OCI-LY1 (cell line): ENCODE results near the gene LRP5.

Source experiments
- H2AFZ ChIP-seq: fragments of 200-600 bp; sonication (generic), shearing (Covaris generic); 2 replicates; pipeline ENCODE4 v1.6.0; 2014; ENCODE audit warnings: antibody characterized with exemption, mild to moderate bottlenecking, low read length
- H3F3A ChIP-seq: fragments of 200-600 bp; sonication (generic), shearing (Covaris generic); 2 replicates; pipeline ENCODE4 v1.6.0; 2014; ENCODE audit warnings: mild to moderate bottlenecking, antibody characterized with exemption, low read length, moderate library complexity; ENCODE audit not compliant: insufficient read depth
- H3K27ac ChIP-seq: fragments of 200-600 bp; sonication (generic); 2 replicates; pipeline ENCODE4 v1.5.1; 2014; ENCODE audit warnings: low read length, mixed run types, mild to moderate bottlenecking, low read depth; ENCODE audit not compliant: poor library complexity, severe bottlenecking
- H3K27me3 ChIP-seq: fragments of 200-600 bp; sonication (generic); 2 replicates; pipeline ENCODE4 v1.6.0; 2014; ENCODE audit warnings: antibody characterized with exemption, mild to moderate bottlenecking, low read length, moderate library complexity; ENCODE audit not compliant: insufficient read depth
- H3K36me3 ChIP-seq: fragments of 200-600 bp; sonication (generic); 2 replicates; pipeline ENCODE4 v1.6.1; 2014; ENCODE audit warnings: mild to moderate bottlenecking, antibody characterized with exemption, low read length, moderate library complexity, mixed read lengths; ENCODE audit not compliant: insufficient read depth
- H3K4me1 ChIP-seq: fragments of 200-600 bp; sonication (generic); 2 replicates; pipeline ENCODE4 v1.5.1; 2014; ENCODE audit warnings: mild to moderate bottlenecking, low read length, moderate library complexity; ENCODE audit not compliant: insufficient read depth, severe bottlenecking
- H3K4me2 ChIP-seq: fragments of 200-600 bp; sonication (generic), shearing (Covaris generic); 2 replicates; pipeline ENCODE4 v1.6.1; 2014; ENCODE audit warnings: low read length
- H3K4me3 ChIP-seq: fragments of 200-600 bp; sonication (generic); 2 replicates; pipeline ENCODE4 v1.5.1; 2014; ENCODE audit warnings: low read length, low read depth, mild to moderate bottlenecking, mixed read lengths; ENCODE audit not compliant: poor library complexity, severe bottlenecking
- H3K79me2 ChIP-seq: fragments of 200-600 bp; shearing (Covaris generic); 2 replicates; pipeline ENCODE4 v1.6.1; 2016; ENCODE audit warnings: mixed run types, low read length, mixed read lengths; ENCODE audit not compliant: insufficient read depth
- H3K9ac ChIP-seq: fragments of 200-600 bp; sonication (generic), shearing (Covaris generic); 2 replicates; pipeline ENCODE4 v1.6.1; 2014; ENCODE audit warnings: mild to moderate bottlenecking, low read length, mixed read lengths
- H3K9me2 ChIP-seq: fragments of 200-600 bp; sonication (generic), shearing (Covaris generic); 2 replicates; pipeline ENCODE4 v1.6.1; 2014; ENCODE audit warnings: low read depth, mild to moderate bottlenecking, low read length, mixed read lengths
- H3K9me3 ChIP-seq: fragments of 200-600 bp; shearing (Covaris generic); 2 replicates; pipeline ENCODE4 v1.6.1; 2014; ENCODE audit warnings: low read length, mixed read lengths
- H4K20me1 ChIP-seq: fragments of 200-600 bp; sonication (generic), shearing (Covaris generic); 2 replicates; pipeline ENCODE4 v1.6.0; 2016; ENCODE audit warnings: mild to moderate bottlenecking, low read length; ENCODE audit not compliant: insufficient read depth
- CTCF ChIP-seq: fragments of 200-600 bp; sonication (generic), shearing (Covaris generic); IDR thresholded peaks from 2 replicates; pipeline ENCODE4 v1.5.1; 2017; ENCODE audit warnings: mild to moderate bottlenecking, antibody characterized with exemption, low read length, moderate library complexity, mixed read lengths
- EZH2 ChIP-seq: fragments of 200-600 bp; sonication (generic), shearing (Covaris generic); IDR thresholded peaks from 2 replicates; pipeline ENCODE4 v1.8.0; 2017; ENCODE audit warnings: borderline replicate concordance, mixed run types, mild to moderate bottlenecking, antibody characterized with exemption, low read length, moderate library complexity, mixed read lengths

Gene LRP5

GRCh38 chr11:68401856-68402255 is 89.5 kb downstream of the LRP5 start:
- Histone ChIP-seq H3K27me3 (no peaks in the 10 kb centered on the region; the same call in none of the 2 replicates), H3K27ac (no peak overlapping the region), H3K79me2 (no peaks in the 10 kb centered on the region), H3K9me2 (no peaks in the 10 kb centered on the region), H3K4me1 (no peaks in the 10 kb centered on the region), H3F3A (no peaks in the 10 kb centered on the region), H4K20me1 (no peaks in the 10 kb centered on the region), H3K9ac (no peak overlapping the region), H3K4me3 (no peak overlapping the region), H3K36me3 (no peaks in the 10 kb centered on the region), H2AFZ (no peak overlapping the region), H3K9me3 (no peaks in the 10 kb centered on the region), H3K4me2 (no peak overlapping the region)
- TF ChIP-seq CTCF (no peak), EZH2 (no peak)

GRCh38 chr11:68402355-68403031 is 90.1 kb downstream of the LRP5 start:
- no peaks in the 10 kb centered on the region for H4K20me1 ChIP-seq
- H3K79me2 ChIP-seq, result no peaks in the 10 kb centered on the region
- H2AFZ ChIP-seq, result no peak overlapping the region
- H3F3A ChIP-seq, result no peaks in the 10 kb centered on the region
- H3K4me1 ChIP-seq, result no peaks in the 10 kb centered on the region
- H3K4me2 ChIP-seq, result no peak overlapping the region
- H3K9me2 ChIP-seq, result no peaks in the 10 kb centered on the region
- H3K4me3 ChIP-seq, result no peak overlapping the region
- TF ChIP-seq CTCF (peak; percentile 14; the same call in 1 of the 2 replicates), EZH2 (no peak)
- H3K9me3 ChIP-seq, result no peaks in the 10 kb centered on the region
- H3K27me3 ChIP-seq, result no peaks in the 10 kb centered on the region; the same call in none of the 2 replicates
- no peak overlapping the region for H3K27ac ChIP-seq
- H3K36me3 ChIP-seq, result no peaks in the 10 kb centered on the region
- no peak overlapping the region for H3K9ac ChIP-seq

- Histone ChIP-seq H3K27me3 (no peaks in the 10 kb centered on the region; the same call in none of the 2 replicates), H3K9me3 (no peaks in the 10 kb centered on the region), H3K4me3 (no peak overlapping the region), H3K9ac (no peak overlapping the region), H3K4me2 (no peak overlapping the region), H3F3A (no peaks in the 10 kb centered on the region), H3K27ac (no peak overlapping the region), H3K79me2 (no peaks in the 10 kb centered on the region), H2AFZ (no peak overlapping the region), H4K20me1 (no peaks in the 10 kb centered on the region), H3K4me1 (no peaks in the 10 kb centered on the region), H3K9me2 (no peaks in the 10 kb centered on the region), H3K36me3 (no peaks in the 10 kb centered on the region)
- TF ChIP-seq CTCF (no peak), EZH2 (no peak)
Observed at GRCh38 chr11:68403424-68403823, 91.0 kb downstream of the LRP5 start.
